Activated CD8-positive, alpha-beta memory T cell treated with anti-CD3 and anti-CD28 coated beads, Interleukin-2, amount 10 ng/mL, durations not matched to agents 7 days and 5 days (primary cell): ENCODE data around the gene SHROOM4. TPM values are rescaled to one million over a fixed set of nuclear protein-coding genes. Genes with fewer than 3 reads are reported as not detected.

ENCODE experiments used
- ATAC-seq: fragments of 150-1000 bp; cut with Tn5 transposase; one replicate; pipeline ENCODE4 v1.10.0; 2021; ENCODE audit warnings: moderate library complexity
- CTCF ChIA-PET: fragments of 350-600 bp; sonication (Branson Sonifier 250); formaldehyde crosslinking; loops from one replicate; lab custom pipeline; 2021; ENCODE audit warnings: antibody characterized with exemption; lab: Charles Lee
- DNase-seq: peaks from one replicate; pipeline ENCODE4 v3.0.0-alpha.2; 2020
- H3K27ac Mint-ChIP-seq: one replicate; pipeline ENCODE4 v1.8.0; 2021; ENCODE audit warnings: mild to moderate bottlenecking, mixed read lengths
- H3K27me3 Mint-ChIP-seq: one replicate; pipeline ENCODE4 v1.8.0; 2021; ENCODE audit warnings: mixed read lengths
- H3K36me3 Mint-ChIP-seq: one replicate; pipeline ENCODE4 v1.8.0; 2021; ENCODE audit warnings: mild to moderate bottlenecking, mixed read lengths
- H3K4me1 Mint-ChIP-seq: one replicate; pipeline ENCODE4 v1.8.0; 2021; ENCODE audit warnings: mixed read lengths
- H3K4me3 Mint-ChIP-seq: one replicate; pipeline ENCODE4 v1.8.0; 2021; ENCODE audit warnings: mild to moderate bottlenecking, moderate library complexity, mixed read lengths
- H3K9me3 Mint-ChIP-seq: one replicate; pipeline ENCODE4 v1.8.0; 2022; ENCODE audit warnings: low read depth, mixed read lengths
- total RNA-seq, 2 experiments: library from RNA; stranded (reverse); gene quantifications; one replicate each; pipeline ENCODE4 v1.2.3, GENCODE V29; 2021

SHROOM4 gene
- total RNA-seq, 2 experiments from 2014 or later, result not detected

- H3K36me3 Mint-ChIP-seq, result no peaks in the 10 kb centered on the region
- no peak overlapping the region for H3K4me3 Mint-ChIP-seq
- ATAC-seq (no peak), DNase-seq (no peak)
- no peak overlapping the region for H3K27ac Mint-ChIP-seq
- no peaks in the 10 kb centered on the region for H3K27me3 Mint-ChIP-seq
- H3K4me1 Mint-ChIP-seq, result no peaks in the 10 kb centered on the region
- H3K9me3 Mint-ChIP-seq, result no peaks in the 10 kb centered on the region
- CTCF ChIA-PET, result no interaction called here
Measured at GRCh38 chrX:50716706-50717105, 97.3 kb downstream of the SHROOM4 start.

- CTCF ChIA-PET, result no interaction called here
Measured at GRCh38 chrX:50712777-50713176, 101.2 kb downstream of the SHROOM4 start.

GRCh38 chrX:50711907-50712306 is 102.1 kb downstream of the SHROOM4 start:
- no peak for ATAC-seq
- CTCF ChIA-PET, result no interaction called here
- no peak overlapping the region for H3K27ac Mint-ChIP-seq
- no peaks in the 10 kb centered on the region for H3K9me3 Mint-ChIP-seq
- no peak for DNase-seq
- H3K4me1 Mint-ChIP-seq, result no peaks in the 10 kb centered on the region
- no peak overlapping the region for H3K4me3 Mint-ChIP-seq
- no peaks in the 10 kb centered on the region for H3K36me3 Mint-ChIP-seq
- no peaks in the 10 kb centered on the region for H3K27me3 Mint-ChIP-seq

More at GRCh38 chrX:50712777-50713176, 101.2 kb downstream of the SHROOM4 start:
- H3K27me3 Mint-ChIP-seq, result no peaks in the 10 kb centered on the region
- H3K27ac Mint-ChIP-seq, result no peak overlapping the region
- no peaks in the 10 kb centered on the region for H3K4me1 Mint-ChIP-seq
- H3K4me3 Mint-ChIP-seq, result no peak overlapping the region
- no peak for DNase-seq
- ATAC-seq, result no peak
- no peaks in the 10 kb centered on the region for H3K36me3 Mint-ChIP-seq
- H3K9me3 Mint-ChIP-seq, result no peaks in the 10 kb centered on the region

- H3K36me3 Mint-ChIP-seq, result no peaks in the 10 kb centered on the region
- no peak overlapping the region for H3K4me3 Mint-ChIP-seq
- CTCF ChIA-PET, result no interaction called here
- no peaks in the 10 kb centered on the region for H3K9me3 Mint-ChIP-seq
- no peaks in the 10 kb centered on the region for H3K4me1 Mint-ChIP-seq
- peaks cover 14% of the 10 kb centered on the region for H3K27me3 Mint-ChIP-seq
- no peak for ATAC-seq
- no peak overlapping the region for H3K27ac Mint-ChIP-seq
- no peak for DNase-seq
Measured at GRCh38 chrX:50707955-50708699, 105.9 kb downstream of the SHROOM4 start.

- Mint-ChIP-seq H3K9me3 (no peaks in the 10 kb centered on the region), H3K36me3 (no peaks in the 10 kb centered on the region), H3K4me3 (no peak overlapping the region), H3K27me3 (peaks cover 14% of the 10 kb centered on the region), H3K4me1 (no peaks in the 10 kb centered on the region), H3K27ac (no peak overlapping the region)
- CTCF ChIA-PET, result no interaction called here
- ATAC-seq, result no peak
- no peak for DNase-seq
Measured at GRCh38 chrX:50707405-50707804, 106.6 kb downstream of the SHROOM4 start.

GRCh38 chrX:50705042-50705441 is 109.0 kb downstream of the SHROOM4 start:
- CTCF ChIA-PET, result no interaction called here
- DNase-seq, result no peak

GRCh38 chrX:50704360-50704759 is 109.6 kb downstream of the SHROOM4 start:
- H3K36me3 Mint-ChIP-seq, result no peaks in the 10 kb centered on the region
- H3K27ac Mint-ChIP-seq, result no peak overlapping the region
- H3K4me3 Mint-ChIP-seq, result no peak overlapping the region
- H3K27me3 Mint-ChIP-seq, result peaks cover 14% of the 10 kb centered on the region
- ATAC-seq (no peak), DNase-seq (no peak)
- CTCF ChIA-PET, result no interaction called here
- no peaks in the 10 kb centered on the region for H3K9me3 Mint-ChIP-seq
- H3K4me1 Mint-ChIP-seq, result no peaks in the 10 kb centered on the region

More at GRCh38 chrX:50705042-50705441, 109.0 kb downstream of the SHROOM4 start:
- H3K27me3 Mint-ChIP-seq, result peaks cover 14% of the 10 kb centered on the region
- no peak for ATAC-seq
- no peaks in the 10 kb centered on the region for H3K4me1 Mint-ChIP-seq
- no peaks in the 10 kb centered on the region for H3K36me3 Mint-ChIP-seq
- H3K4me3 Mint-ChIP-seq, result no peak overlapping the region
- no peaks in the 10 kb centered on the region for H3K9me3 Mint-ChIP-seq
- H3K27ac Mint-ChIP-seq, result no peak overlapping the region

GRCh38 chrX:50700921-50701320 is 113.1 kb downstream of the SHROOM4 start:
- no peaks in the 10 kb centered on the region for H3K36me3 Mint-ChIP-seq
- H3K27me3 Mint-ChIP-seq, result peaks cover 13% of the 10 kb centered on the region
- H3K27ac Mint-ChIP-seq, result no peak overlapping the region
- CTCF ChIA-PET, result interaction anchor here (0.9 kb wide), 1 partner anchor 10 kb away, joined by 3 read pairs; no protein-coding TSS in a partner anchor
- no peaks in the 10 kb centered on the region for H3K9me3 Mint-ChIP-seq
- no peak overlapping the region for H3K4me3 Mint-ChIP-seq
- no peaks in the 10 kb centered on the region for H3K4me1 Mint-ChIP-seq
- DNase-seq (no peak), ATAC-seq (no peak)

- Mint-ChIP-seq H3K36me3 (no peaks in the 10 kb centered on the region), H3K4me1 (no peaks in the 10 kb centered on the region), H3K4me3 (no peak overlapping the region), H3K9me3 (no peaks in the 10 kb centered on the region), H3K27me3 (peaks cover 10% of the 10 kb centered on the region), H3K27ac (no peak overlapping the region)
- ATAC-seq (no peak), DNase-seq (no peak)
- CTCF ChIA-PET, result no interaction called here
Measured at GRCh38 chrX:50698944-50699343, 115.0 kb downstream of the SHROOM4 start.

GRCh38 chrX:50697691-50698090 is 116.3 kb downstream of the SHROOM4 start:
- ATAC-seq, result no peak
- Mint-ChIP-seq H3K27me3 (peaks cover 3% of the 10 kb centered on the region), H3K36me3 (no peaks in the 10 kb centered on the region), H3K4me1 (no peaks in the 10 kb centered on the region), H3K9me3 (no peaks in the 10 kb centered on the region), H3K4me3 (no peak overlapping the region), H3K27ac (no peak overlapping the region)
- DNase-seq, result no peak
- CTCF ChIA-PET, result no interaction called here

GRCh38 chrX:50691820-50692219 is 122.2 kb downstream of the SHROOM4 start:
- H3K4me1 Mint-ChIP-seq, result no peaks in the 10 kb centered on the region
- no peaks in the 10 kb centered on the region for H3K9me3 Mint-ChIP-seq
- no peak overlapping the region for H3K4me3 Mint-ChIP-seq
- DNase-seq, result no peak
- no peaks in the 10 kb centered on the region for H3K36me3 Mint-ChIP-seq
- no peaks in the 10 kb centered on the region for H3K27me3 Mint-ChIP-seq
- CTCF ChIA-PET, result interaction anchor here (0.7 to 1.4 kb wide), 5 partner anchors 9 to 250 kb away, joined by 3 to 6 read pairs (median 3); no protein-coding TSS in a partner anchor
- peak; percentile 51 for ATAC-seq
- H3K27ac Mint-ChIP-seq, result no peak overlapping the region

GRCh38 chrX:50684871-50685270 is 129.1 kb downstream of the SHROOM4 start:
- DNase-seq, result no peak
- no peaks in the 10 kb centered on the region for H3K36me3 Mint-ChIP-seq
- H3K4me1 Mint-ChIP-seq, result no peaks in the 10 kb centered on the region
- no peak overlapping the region for H3K4me3 Mint-ChIP-seq
- H3K27me3 Mint-ChIP-seq, result no peaks in the 10 kb centered on the region
- H3K27ac Mint-ChIP-seq, result no peak overlapping the region
- CTCF ChIA-PET, result no interaction called here
- H3K9me3 Mint-ChIP-seq, result no peaks in the 10 kb centered on the region
- ATAC-seq, result no peak

GRCh38 chrX:50680990-50681389 is 133.0 kb downstream of the SHROOM4 start:
- H3K4me3 Mint-ChIP-seq, result no peak overlapping the region
- CTCF ChIA-PET, result no interaction called here
- H3K9me3 Mint-ChIP-seq, result no peaks in the 10 kb centered on the region

GRCh38 chrX:50677789-50678188 is 136.2 kb downstream of the SHROOM4 start:
- CTCF ChIA-PET, result no interaction called here
- Mint-ChIP-seq H3K27me3 (peaks cover 18% of the 10 kb centered on the region), H3K27ac (no peak overlapping the region), H3K4me3 (no peak overlapping the region), H3K9me3 (no peaks in the 10 kb centered on the region), H3K4me1 (no peaks in the 10 kb centered on the region), H3K36me3 (no peaks in the 10 kb centered on the region)
- ATAC-seq (no peak), DNase-seq (no peak)

More at GRCh38 chrX:50680990-50681389, 133.0 kb downstream of the SHROOM4 start:
- no peaks in the 10 kb centered on the region for H3K4me1 Mint-ChIP-seq
- ATAC-seq (no peak), DNase-seq (no peak)
- no peaks in the 10 kb centered on the region for H3K36me3 Mint-ChIP-seq
- peaks cover 4% of the 10 kb centered on the region for H3K27me3 Mint-ChIP-seq
- H3K27ac Mint-ChIP-seq, result no peak overlapping the region
